Keratinocyte (primary cell): Measurements from ENCODE around the gene MAP3K4. TPM values are rescaled to one million over a fixed set of nuclear protein-coding genes. Genes with fewer than 3 reads are reported as not detected.

Source experiments
- DNase-seq: peaks from one replicate; pipeline ENCODE4 v3.0.0-alpha.2; 2011; ENCODE audit warnings: low read depth, missing footprints, low spot score
- FAIRE-seq: peaks from 2 replicates; lab custom pipeline; 2011; peaks lifted over from hg19 to GRCh38; lab: Jason Lieb, UNC
- H2AFZ ChIP-seq: 2 replicates; pipeline ENCODE4 v1.6.0; 2012; ENCODE audit warnings: low read length, control low read depth, inconsistent platforms; ENCODE audit not compliant: control insufficient read depth
- H3K27ac ChIP-seq: 2 replicates; pipeline ENCODE4 v1.5.1; 2011; ENCODE audit warnings: low read length; ENCODE audit not compliant: control insufficient read depth, insufficient read depth
- H3K27me3 ChIP-seq: 3 replicates; pipeline ENCODE4 v1.6.0; 2011; ENCODE audit warnings: low read length; ENCODE audit not compliant: control insufficient read depth, insufficient read depth; ENCODE audit errors: extremely low read depth
- H3K36me3 ChIP-seq, 2 experiments: 2 replicates in 1 of 2; 3 replicates in 1 of 2; pipeline ENCODE4 v1.5.1; 2011; ENCODE audit warnings: low read length in 2 of 2, mild to moderate bottlenecking in 1 of 2; ENCODE audit not compliant: control insufficient read depth in 2 of 2, insufficient read depth in 2 of 2; ENCODE audit errors: extremely low read depth in 1 of 2
- H3K4me1 ChIP-seq: 3 replicates; pipeline ENCODE4 v1.5.1; 2011; ENCODE audit warnings: low read length; ENCODE audit not compliant: control insufficient read depth, insufficient read depth; ENCODE audit errors: extremely low read depth
- H3K4me2 ChIP-seq: 3 replicates; pipeline ENCODE4 v1.6.0; 2011; ENCODE audit warnings: low read depth, low read length; ENCODE audit not compliant: control insufficient read depth, insufficient read depth; ENCODE audit errors: extremely low read depth
- H3K4me3 ChIP-seq, 3 experiments: fragments of 200-600 bp in 1 of 3; sonication (generic) in 1 of 3; 2 replicates in 2 of 3; 3 replicates in 1 of 3; pipeline ENCODE4 v1.5.1; 2011 to 2016; ENCODE audit warnings: low read length in 3 of 3, mild to moderate bottlenecking in 3 of 3, control low read depth in 2 of 3, inconsistent platforms in 1 of 3, low read depth in 1 of 3, mixed read lengths in 1 of 3, mixed run types in 1 of 3, moderate library complexity in 1 of 3; ENCODE audit not compliant: control insufficient read depth in 2 of 3, insufficient read depth in 2 of 3; ENCODE audit errors: extremely low read depth in 1 of 3
- H3K79me2 ChIP-seq: 2 replicates; pipeline ENCODE4 v1.6.0; 2012; ENCODE audit warnings: low read length; ENCODE audit not compliant: control insufficient read depth, insufficient read depth
- H3K9ac ChIP-seq: 3 replicates; pipeline ENCODE4 v1.6.0; 2011; ENCODE audit warnings: low read length; ENCODE audit not compliant: control insufficient read depth, insufficient read depth; ENCODE audit errors: extremely low read depth
- H3K9me1 ChIP-seq: 3 replicates; pipeline ENCODE4 v1.6.0; 2011; ENCODE audit warnings: low read length; ENCODE audit not compliant: control insufficient read depth, insufficient read depth; ENCODE audit errors: extremely low read depth
- H3K9me3 ChIP-seq: 2 replicates; pipeline ENCODE4 v1.5.1; 2012; ENCODE audit warnings: low read depth, low read length; ENCODE audit not compliant: control insufficient read depth
- H4K20me1 ChIP-seq: 3 replicates; pipeline ENCODE4 v1.6.0; 2011; ENCODE audit warnings: low read length; ENCODE audit not compliant: control insufficient read depth, insufficient read depth; ENCODE audit errors: extremely low read depth
- EZH2 ChIP-seq: IDR thresholded peaks from one replicate; pipeline ENCODE4 v1.6.1; 2012; ENCODE audit warnings: inconsistent platforms, mild to moderate bottlenecking, low read length, moderate library complexity
- dilution Hi-C: fragments of 300-500 bp; cut with MboI; formaldehyde crosslinking; loops from one replicate; pipeline ENCODE4 v1.7.0; 2020; ENCODE audit warnings: low sequenced_read_pairs; ENCODE audit not compliant: extremely low pct_ligation_motif_present
- polyA plus RNA-seq, 5 experiments: library from polyadenylated mRNA; depleted of rRNA in 3 of 5; stranded (reverse) in 3 of 5; stranded (forward) in 1 of 5; unstranded in 1 of 5; fragments of >200 nt; gene quantifications; 1 replicate in 1 of 5; 2 replicates in 3 of 5; 3 replicates in 1 of 5; pipeline versions ENCODE4 v1.2.1 to v1.2.3, GENCODE V29; 2011 to 2012; ENCODE audit warnings: missing spikeins in 2 of 5, low read depth in 1 of 5, low replicate concordance in 1 of 5
- TF ChIP-seq, protein P1 (sequence below), 3 experiments: IDR thresholded peaks in 1 of 3; conservative IDR thresholded peaks in 1 of 3; optimal IDR thresholded peaks in 1 of 3; 2 replicates in 2 of 3; 3 replicates in 1 of 3; pipeline versions ENCODE3 to v1.5.1; 2011; ENCODE audit warnings: low read length in 3 of 3, mild to moderate bottlenecking in 3 of 3, moderate library complexity in 2 of 3, control low read depth in 1 of 3, inconsistent platforms in 1 of 3; ENCODE audit not compliant: insufficient read depth in 2 of 3; ENCODE audit errors: extremely low read depth in 1 of 3

Gene MAP3K4
- polyA plus RNA-seq, 1 donor (not counting 4 experiments of a cell fraction or from before 2014, with no cell fraction given) = 12.8 TPM

DNA sequence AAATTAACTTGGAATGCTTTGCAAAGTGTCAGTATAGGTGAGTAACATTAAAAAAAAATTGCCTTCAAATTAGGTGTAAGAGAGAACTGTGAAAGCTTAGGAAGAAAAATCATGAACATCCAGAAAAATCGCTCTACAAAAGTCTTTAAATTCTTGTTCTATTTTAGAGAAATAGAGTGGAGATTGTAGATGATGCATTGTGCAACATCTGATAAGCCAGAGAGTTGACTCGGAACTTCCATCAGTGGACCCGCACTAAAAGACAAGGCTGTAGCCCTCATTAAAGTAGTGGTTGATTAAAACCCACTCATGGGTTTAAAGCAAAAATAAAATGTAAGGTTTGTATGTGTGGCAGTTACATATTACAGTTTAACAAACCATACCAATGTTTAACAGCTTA lies 35.8 kb downstream of the MAP3K4 start:
- Histone ChIP-seq H3K4me3 (no peak overlapping the region), H3K79me2 (peaks cover 32% of the 10 kb centered on the region), H2AFZ (no peak overlapping the region), H3K4me2 (no peak overlapping the region), H3K36me3 (no peaks in the 10 kb centered on the region), H3K9me3 (no peaks in the 10 kb centered on the region), H3K9ac (no peak overlapping the region), H3K9me1 (no peaks in the 10 kb centered on the region), H3K27me3 (no peaks in the 10 kb centered on the region), H3K4me1 (peaks cover 21% of the 10 kb centered on the region), H3K27ac (no peak overlapping the region), H4K20me1 (no peaks in the 10 kb centered on the region)
- dilution Hi-C loops = no loop called here
- TF ChIP-seq, protein P1, sequence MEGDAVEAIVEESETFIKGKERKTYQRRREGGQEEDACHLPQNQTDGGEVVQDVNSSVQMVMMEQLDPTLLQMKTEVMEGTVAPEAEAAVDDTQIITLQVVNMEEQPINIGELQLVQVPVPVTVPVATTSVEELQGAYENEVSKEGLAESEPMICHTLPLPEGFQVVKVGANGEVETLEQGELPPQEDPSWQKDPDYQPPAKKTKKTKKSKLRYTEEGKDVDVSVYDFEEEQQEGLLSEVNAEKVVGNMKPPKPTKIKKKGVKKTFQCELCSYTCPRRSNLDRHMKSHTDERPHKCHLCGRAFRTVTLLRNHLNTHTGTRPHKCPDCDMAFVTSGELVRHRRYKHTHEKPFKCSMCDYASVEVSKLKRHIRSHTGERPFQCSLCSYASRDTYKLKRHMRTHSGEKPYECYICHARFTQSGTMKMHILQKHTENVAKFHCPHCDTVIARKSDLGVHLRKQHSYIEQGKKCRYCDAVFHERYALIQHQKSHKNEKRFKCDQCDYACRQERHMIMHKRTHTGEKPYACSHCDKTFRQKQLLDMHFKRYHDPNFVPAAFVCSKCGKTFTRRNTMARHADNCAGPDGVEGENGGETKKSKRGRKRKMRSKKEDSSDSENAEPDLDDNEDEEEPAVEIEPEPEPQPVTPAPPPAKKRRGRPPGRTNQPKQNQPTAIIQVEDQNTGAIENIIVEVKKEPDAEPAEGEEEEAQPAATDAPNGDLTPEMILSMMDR (optimal IDR thresholded peaks at IDR 0.05 in 1 of 3, IDR thresholded peaks at IDR 0.05 in 1 of 3, conservative IDR thresholded peaks at IDR 0.05 in 1 of 3; ENCODE audit: extremely low read depth in 1 of 3, insufficient read depth in 2 of 3, low read length in 3 of 3) = no peak
- TF ChIP-seq EZH2 = no peak
- DNase-seq = no peak
- no peak for FAIRE-seq

GRCh38 chr6:161029195-161029809 lies 37.7 kb downstream of the MAP3K4 start:
- dilution Hi-C loops = no loop called here
- TF ChIP-seq, protein P1 (optimal IDR thresholded peaks at IDR 0.05 in 1 of 3, IDR thresholded peaks at IDR 0.05 in 1 of 3, conservative IDR thresholded peaks at IDR 0.05 in 1 of 3; ENCODE audit: extremely low read depth in 1 of 3, insufficient read depth in 2 of 3, low read length in 3 of 3) = no peak
- TF ChIP-seq EZH2 = no peak
- H3K9me1 ChIP-seq = no peaks in the 10 kb centered on the region
- H3K79me2 ChIP-seq = peaks cover 39% of the 10 kb centered on the region
- H3K9me3 ChIP-seq = no peaks in the 10 kb centered on the region
- no peak overlapping the region for H3K4me3 ChIP-seq
- peaks cover 37% of the 10 kb centered on the region for H3K4me1 ChIP-seq
- no peak overlapping the region for H2AFZ ChIP-seq
- H3K27me3 ChIP-seq = no peaks in the 10 kb centered on the region
- H3K27ac ChIP-seq = no peak overlapping the region
- H3K9ac ChIP-seq = no peak overlapping the region
- DNase-seq (no peak), FAIRE-seq (peak; percentile 64)
- H4K20me1 ChIP-seq = no peaks in the 10 kb centered on the region
- no peak overlapping the region for H3K4me2 ChIP-seq
- H3K36me3 ChIP-seq = no peaks in the 10 kb centered on the region
